Fibroblast of skin of left quadriceps (primary cell): Measurements from ENCODE around the gene USP3.
"Not testable (repeated sequence)": the region's sequence is repeated elsewhere in the genome, so short reads cannot be mapped to it uniquely, and the experiment has no call there.

Experiments
- DNase-seq, 2 experiments: peaks; one replicate each; pipeline ENCODE4 v3.0.0-alpha.2; 2013; ENCODE audit warnings: low read depth in 2 of 2

Gene USP3

GRCh38 chr15:63513728-63514127 is 9.3 kb downstream of the USP3 start:
- DNase-seq: no peak

GRCh38 chr15:63514531-63514943 is 10.1 kb downstream of the USP3 start:
- no peak for DNase-seq

DNA sequence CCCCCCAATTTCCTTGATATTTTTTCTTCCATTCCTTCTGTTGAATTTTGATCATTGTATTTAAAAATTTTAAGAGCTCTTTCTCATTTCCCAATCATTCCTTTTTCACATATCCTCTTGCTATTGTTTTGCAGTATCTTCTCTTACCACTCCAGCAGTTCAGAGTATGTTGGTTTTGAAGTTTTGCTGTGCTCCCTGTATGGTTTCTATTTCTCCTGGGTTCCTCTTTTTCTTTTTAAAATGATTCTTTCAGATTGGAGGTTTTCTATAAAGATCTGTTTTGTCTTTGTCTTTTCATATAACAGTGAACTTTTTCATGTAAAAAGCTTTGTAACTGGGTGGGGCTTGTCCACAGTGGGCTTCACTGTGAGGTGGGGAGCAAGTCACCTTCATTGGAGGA is 12.8 kb downstream of the USP3 start:
- no peak for DNase-seq

DNA sequence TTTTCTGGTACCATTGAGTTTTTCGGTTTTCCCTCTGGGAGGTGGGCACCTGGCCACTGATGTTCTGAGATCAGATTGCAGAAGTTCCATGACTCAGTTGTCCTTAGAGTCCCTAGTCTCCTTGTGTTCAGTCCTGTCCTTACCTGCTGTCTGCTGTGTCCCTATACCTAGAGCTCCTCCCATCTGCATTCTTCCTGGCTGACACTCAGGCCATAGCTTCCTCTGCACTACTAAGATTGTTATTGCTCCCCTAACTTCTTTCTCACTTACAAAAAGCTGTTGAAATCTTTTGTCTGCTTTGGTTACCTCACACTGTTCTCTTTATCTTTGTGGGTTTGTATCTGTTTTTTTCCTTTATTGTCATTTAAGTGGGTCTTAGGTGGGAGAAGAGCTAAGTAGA is 13.2 kb downstream of the USP3 start:
- no peak for DNase-seq

- DNase-seq: no peak
Measured at GRCh38 chr15:63519041-63519440, 14.6 kb downstream of the USP3 start.

DNA sequence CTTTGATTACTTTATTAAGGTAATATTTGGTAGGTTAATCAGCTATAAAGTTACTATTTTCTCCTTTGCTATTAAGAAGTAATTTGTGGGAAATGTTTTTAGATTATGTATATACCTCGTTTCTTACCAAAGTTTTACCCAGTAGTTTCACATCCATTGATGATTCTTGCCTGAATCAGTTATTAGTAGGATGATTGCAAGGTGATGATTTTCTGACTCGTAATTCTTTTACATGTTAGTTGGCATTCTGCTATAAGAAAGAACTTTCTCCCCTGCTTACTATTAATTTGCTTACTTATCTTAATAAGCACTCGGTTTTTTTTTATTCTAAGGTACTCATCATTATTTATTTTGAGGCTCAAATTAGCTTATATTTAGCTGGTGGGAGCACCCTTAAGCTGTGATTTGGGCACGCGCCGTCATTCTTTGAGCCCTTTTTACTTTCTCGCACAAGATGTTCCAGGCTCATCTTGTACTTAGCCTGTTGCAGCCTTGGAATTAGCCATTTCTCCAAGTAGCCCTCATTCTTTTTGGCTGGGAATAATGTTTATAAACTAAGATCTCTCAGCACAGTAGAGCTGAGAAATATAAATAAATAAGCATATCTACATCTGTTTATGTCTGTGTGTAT is 15.3 kb downstream of the USP3 start:
- no peak for DNase-seq

DNA sequence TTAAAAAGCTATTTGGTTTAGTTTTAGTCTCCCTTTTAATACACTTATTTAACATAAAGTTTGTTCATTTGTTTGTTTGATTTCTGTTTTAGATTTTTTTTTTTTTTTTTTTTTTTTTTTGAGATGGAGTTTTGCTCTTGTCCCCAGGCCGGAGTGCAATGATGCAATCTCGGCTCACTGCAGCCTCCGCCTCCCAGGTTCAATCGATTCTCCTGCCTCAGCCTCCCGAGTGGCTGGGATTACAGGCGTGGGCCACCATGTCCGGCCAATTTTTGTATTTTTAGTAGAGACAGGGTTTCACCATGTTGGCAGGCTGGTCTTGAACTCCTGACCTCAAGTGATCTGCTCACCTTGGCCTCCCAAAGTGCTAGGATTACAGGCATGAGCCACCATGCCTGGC is 16.1 kb downstream of the USP3 start:
- not testable (repeated sequence) for DNase-seq

- peak in 1 of 2 experiments; percentile 44 for DNase-seq
Measured at GRCh38 chr15:63522225-63522578, 17.8 kb downstream of the USP3 start.

GRCh38 chr15:63523306-63523990 is 19.1 kb downstream of the USP3 start:
- DNase-seq: no peak

DNA sequence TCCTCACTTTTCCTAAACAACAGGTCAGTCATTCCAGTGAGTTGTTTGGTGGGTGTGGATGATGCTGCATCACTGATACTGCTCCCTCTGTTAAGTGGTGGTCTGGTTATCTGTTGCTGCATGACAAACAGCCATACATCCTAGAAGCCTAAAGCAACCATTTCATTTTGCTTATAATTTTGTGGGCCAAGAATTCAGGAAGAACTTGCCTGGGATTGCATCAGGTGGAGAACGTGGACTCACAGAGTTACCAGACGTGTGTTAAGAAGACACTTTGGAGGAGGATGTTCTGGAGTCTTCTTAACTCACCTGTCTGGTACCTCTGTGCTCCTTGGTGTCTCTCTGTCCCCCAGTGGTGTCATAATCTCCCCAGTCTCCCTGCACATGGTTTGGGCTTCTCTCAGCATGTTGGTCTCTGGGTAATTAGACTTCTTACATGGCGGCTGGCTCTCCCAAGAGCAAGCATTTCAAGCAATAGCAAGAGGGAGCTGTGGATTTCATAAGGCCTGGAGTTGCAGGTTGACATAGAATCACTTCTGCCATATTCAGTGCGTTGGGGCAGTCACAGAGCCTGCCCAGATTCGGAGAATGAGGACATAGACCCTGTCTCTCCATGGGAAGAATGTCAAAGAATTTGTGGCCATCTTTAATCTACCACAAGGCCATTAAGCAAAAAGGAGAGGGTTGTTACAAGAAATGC is 20.1 kb downstream of the USP3 start:
- no peak for DNase-seq

GRCh38 chr15:63526401-63526800 is 22.0 kb downstream of the USP3 start:
- no peak for DNase-seq

- no peak for DNase-seq
Measured at GRCh38 chr15:63528138-63528659, 23.8 kb downstream of the USP3 start.

DNA sequence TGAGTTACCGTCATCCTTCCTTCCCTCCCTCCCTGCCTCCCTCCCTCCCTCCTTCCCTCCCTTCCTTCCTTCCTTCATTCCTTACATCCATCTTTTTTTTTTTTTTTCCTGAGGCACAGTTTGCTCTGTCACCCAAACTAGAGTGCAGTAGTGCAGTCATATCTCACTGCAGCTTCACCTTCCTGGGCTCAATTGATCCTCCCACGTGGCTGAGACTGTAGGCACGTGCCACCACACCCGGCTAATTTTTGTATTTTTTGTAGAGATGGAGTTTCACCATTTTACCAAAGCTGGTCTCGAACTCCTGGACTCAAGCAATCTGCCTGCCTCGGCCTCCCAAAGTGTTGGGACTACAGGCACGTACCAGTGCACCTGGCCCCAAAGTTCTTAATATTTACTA is 25.8 kb downstream of the USP3 start:
- no peak for DNase-seq

DNA sequence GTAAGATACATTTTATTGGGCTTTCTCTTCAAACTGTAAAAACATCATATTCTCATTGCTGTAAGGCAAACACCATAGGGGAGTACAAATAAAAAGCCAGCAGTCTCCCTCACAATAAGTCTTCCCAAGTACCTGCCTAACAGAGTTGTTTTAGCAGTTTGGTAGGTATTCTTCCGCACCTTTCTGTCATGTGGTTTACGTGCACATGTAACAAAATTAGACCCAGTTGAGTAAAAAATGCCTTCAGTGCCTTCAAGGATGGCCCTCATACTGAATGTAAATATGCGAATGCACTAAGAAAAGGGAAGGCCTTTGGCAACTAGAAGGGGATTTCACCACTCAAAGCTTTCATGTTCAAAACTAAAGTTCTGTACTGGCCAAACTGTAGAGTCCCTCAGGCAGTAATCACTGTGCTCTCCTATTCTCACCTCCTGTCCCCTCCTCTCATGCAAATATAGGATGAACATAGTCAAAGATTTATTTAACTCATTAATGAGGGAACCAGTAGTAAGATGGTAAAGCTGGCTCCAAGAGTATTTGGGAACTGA is 26.4 kb downstream of the USP3 start:
- DNase-seq: no peak

DNA sequence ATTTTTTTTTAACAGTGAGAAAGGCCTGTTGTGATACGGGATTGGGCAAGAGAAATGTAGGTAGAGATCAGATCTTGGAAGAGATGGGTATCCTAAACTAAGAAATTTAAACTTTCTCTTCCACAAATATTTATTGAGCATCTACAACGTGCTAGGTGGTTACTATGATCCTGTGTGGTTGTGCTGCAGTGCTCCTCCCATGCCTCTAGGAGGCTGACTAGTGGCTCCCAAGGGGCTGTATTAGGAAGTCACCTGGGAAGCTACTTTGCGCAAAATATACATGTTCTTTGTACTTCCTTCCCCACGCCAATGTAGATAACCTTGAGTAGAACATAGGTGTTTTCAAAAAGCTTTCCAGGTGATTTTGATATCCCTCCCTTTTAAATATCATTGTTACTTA is 27.2 kb downstream of the USP3 start:
- no peak for DNase-seq

DNA sequence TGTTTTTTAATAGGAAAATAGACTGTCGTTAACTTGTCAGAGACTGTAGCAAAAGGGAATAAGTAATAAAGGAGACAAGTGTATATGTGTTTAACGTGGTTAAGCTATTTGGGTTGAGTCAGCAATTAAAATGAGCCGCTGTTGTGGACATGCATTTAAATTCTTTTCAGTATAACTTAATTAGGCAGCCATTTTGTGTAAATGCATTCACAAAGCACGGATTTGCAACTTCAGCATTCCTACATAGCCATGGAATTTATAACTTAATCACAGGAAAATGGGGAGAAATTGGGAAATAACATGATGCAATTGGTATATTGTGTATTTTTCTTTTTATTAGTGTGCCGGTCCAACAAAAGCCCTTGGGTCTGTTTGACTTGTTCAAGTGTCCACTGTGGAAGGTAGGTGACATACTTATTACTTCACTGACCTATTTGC is 27.9 kb downstream of the USP3 start:
- DNase-seq: no peak

- DNase-seq: not testable (repeated sequence)
Measured at GRCh38 chr15:63534888-63535287, 30.5 kb downstream of the USP3 start.

- DNase-seq: no peak
Measured at GRCh38 chr15:63535689-63536088, 31.3 kb downstream of the USP3 start.

- DNase-seq: no peak
Measured at GRCh38 chr15:63538876-63539275, 34.5 kb downstream of the USP3 start.

DNA sequence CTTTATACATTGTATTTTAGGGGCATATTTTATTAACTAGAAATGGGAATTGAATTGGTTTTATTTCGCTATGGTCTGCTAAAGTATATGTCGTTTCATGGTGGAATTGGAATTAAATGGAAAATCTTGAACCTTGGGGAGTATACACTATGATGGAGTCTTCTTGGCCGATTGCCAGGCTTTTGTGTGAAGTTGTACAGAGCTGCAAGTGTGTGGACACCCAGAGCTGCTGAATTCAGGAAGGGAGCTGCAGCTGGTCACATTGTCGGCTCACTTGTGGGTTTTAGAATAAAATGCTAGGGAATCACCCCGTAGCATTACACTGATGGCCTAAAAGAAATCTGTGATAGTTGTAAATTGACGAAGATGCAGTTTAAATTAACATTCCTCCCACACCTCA is 35.1 kb downstream of the USP3 start:
- no peak for DNase-seq

GRCh38 chr15:63539998-63540397 is 35.6 kb downstream of the USP3 start:
- no peak for DNase-seq

DNA sequence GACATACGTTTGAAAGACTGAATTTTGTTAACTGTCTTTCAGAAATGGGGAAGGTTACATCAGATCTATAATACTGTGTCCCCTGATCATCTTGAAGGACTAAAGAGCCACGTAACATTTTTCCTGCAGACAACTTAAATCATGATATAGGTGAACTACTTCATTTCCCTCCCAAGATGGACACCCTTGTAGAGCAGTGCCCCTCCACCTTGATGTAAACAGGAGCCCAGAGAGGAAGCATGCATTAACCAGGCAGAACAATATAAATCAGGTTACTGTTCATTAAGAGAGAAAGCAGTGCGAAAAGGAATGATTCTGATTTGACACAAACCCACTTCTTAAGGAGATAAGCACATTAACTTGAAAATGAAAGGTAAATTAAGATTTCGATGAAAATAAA is 36.1 kb downstream of the USP3 start:
- no peak for DNase-seq
